Sigmoid colon (tissue), 7 donors: ENCODE data around the gene SCUBE1. TPM values are rescaled to one million over a fixed set of nuclear protein-coding genes. Genes with fewer than 3 reads are reported as not detected.

Source experiments
- DNase-seq: peaks from one replicate; pipeline ENCODE4 v3.0.0-alpha.2; 2019
- H3K27ac ChIP-seq, 4 donors: fragments of 200-600 bp; sonication (generic); one replicate each; pipeline ENCODE4 v1.5.1; 2016 to 2019; ENCODE audit warnings: mild to moderate bottlenecking in 1 of 4
- H3K27me3 ChIP-seq, 3 donors: fragments of 200-600 bp; sonication (generic); one replicate each; pipeline ENCODE4 v1.5.1; 2019; ENCODE audit warnings: mild to moderate bottlenecking in 1 of 3
- H3K36me3 ChIP-seq, 4 donors: fragments of 200-600 bp; sonication (generic); one replicate each; pipeline ENCODE4 v1.5.1; 2016 to 2019
- H3K4me1 ChIP-seq, 4 donors: fragments of 200-600 bp; sonication (generic); one replicate each; pipeline ENCODE4 v1.5.1; 2017 to 2019
- H3K4me3 ChIP-seq, 4 donors: fragments of 200-600 bp; sonication (generic); one replicate each; pipeline ENCODE4 v1.5.1; 2017 to 2019; ENCODE audit warnings: mild to moderate bottlenecking in 2 of 4, moderate library complexity in 1 of 4
- H3K9me3 ChIP-seq, 4 donors: fragments of 200-600 bp in 3 of 4; sonication (generic) in 3 of 4; one replicate each; pipeline versions ENCODE4 v1.5.1 to v1.6.1; 2013 to 2019
- EP300 ChIP-seq, 4 donors: sonication (generic); formaldehyde crosslinking; IDR thresholded peaks; one replicate each; pipeline ENCODE4 v1.6.1; 2017; ENCODE audit warnings: antibody characterized with exemption in 4 of 4
- POLR2A ChIP-seq, 2 donors: fragments of 450-650 bp; IDR thresholded peaks; one replicate each; pipeline ENCODE4 v1.6.1; 2016; ENCODE audit warnings: antibody characterized with exemption in 2 of 2, mild to moderate bottlenecking in 2 of 2, moderate library complexity in 2 of 2
- POLR2AphosphoS5 ChIP-seq, 4 donors: sonication (generic); formaldehyde crosslinking; IDR thresholded peaks; one replicate each; pipeline ENCODE4 v1.6.1; 2017; ENCODE audit warnings: antibody characterized with exemption in 4 of 4
- WGBS, 2 donors: extraction: QIAGEN DNeasy Blood & Tissue Kit; methylation state at CpG; one replicate each; pipeline ENCODE4 v1.1.7; 2013; 5-methylcytosine and 5-hydroxymethylcytosine counted together
- intact Hi-C: fragments of 100-400 bp; cut with DNase I; formaldehyde crosslinking; loops from one replicate; pipeline ENCODE4 v1.15.1; 2023
- polyA plus RNA-seq, 3 donors: library from polyadenylated mRNA; stranded (reverse); fragments of 200-250 nt; gene quantifications; one replicate each; pipeline ENCODE4 v1.2.3, GENCODE V29; 2013
- total RNA-seq, 4 donors: library from RNA; depleted of rRNA; stranded (reverse); fragments of >200 nt; gene quantifications; one replicate each; pipeline ENCODE4 v1.1.0, GENCODE V29; 2016
- TF ChIP-seq, protein P1 (sequence below), 4 experiments: fragments of 450-650 bp in 3 of 4; fragments of 200-600 bp in 1 of 4; IDR thresholded peaks; one replicate each; pipeline ENCODE4 v1.5.1; 2016 to 2019; ENCODE audit warnings: antibody characterized with exemption in 4 of 4, mild to moderate bottlenecking in 3 of 4, moderate library complexity in 2 of 4
- donor health status: healthy with polysubstance abuse.
- donor health status: Bipolar disorder and iron deficiency.
- donor health status: healthy.

SCUBE1 gene
- total and polyA plus RNA-seq, 7 donors: 0.23 to 1.1 (median 0.55) TPM

DNA sequence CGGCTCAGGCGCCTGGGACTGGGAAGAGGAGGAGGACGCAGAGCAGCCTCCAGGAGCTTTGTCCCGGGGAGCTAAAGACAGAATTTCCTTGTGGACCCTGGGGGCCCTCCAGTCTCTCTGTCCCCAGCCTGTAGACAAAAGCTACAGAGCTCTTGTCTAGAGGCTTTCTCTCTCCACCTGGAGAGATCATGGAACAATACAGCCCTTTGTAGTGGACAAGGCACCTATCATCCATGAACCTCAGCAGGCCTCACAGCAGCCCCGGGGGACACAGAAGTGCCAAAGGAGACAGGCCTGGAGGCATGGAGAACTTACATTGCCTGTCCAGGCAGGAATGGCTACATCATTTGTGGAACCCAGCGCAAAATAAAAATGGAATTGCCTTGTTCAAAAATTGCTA lies 100.5 kb downstream of the SCUBE1 start:
- Histone ChIP-seq H3K4me1 (peaks cover 0 to 10% (median 5%) of the 10 kb centered on the region in 4 donors), H3K27me3 (peaks cover 0 to 26% (median 3%) of the 10 kb centered on the region in 3 donors), H3K4me3 (no peak overlapping the region), H3K36me3 (no peaks in the 10 kb centered on the region), H3K27ac (no peak overlapping the region), H3K9me3 (no peaks in the 10 kb centered on the region)
- no peak for DNase-seq
- WGBS, 2 donors: 93 to 96% methylated on average over 6 of the region's 6 CpGs
- TF ChIP-seq POLR2AphosphoS5 (IDR thresholded peaks at IDR 0.05): no peak
- TF ChIP-seq, protein P1, sequence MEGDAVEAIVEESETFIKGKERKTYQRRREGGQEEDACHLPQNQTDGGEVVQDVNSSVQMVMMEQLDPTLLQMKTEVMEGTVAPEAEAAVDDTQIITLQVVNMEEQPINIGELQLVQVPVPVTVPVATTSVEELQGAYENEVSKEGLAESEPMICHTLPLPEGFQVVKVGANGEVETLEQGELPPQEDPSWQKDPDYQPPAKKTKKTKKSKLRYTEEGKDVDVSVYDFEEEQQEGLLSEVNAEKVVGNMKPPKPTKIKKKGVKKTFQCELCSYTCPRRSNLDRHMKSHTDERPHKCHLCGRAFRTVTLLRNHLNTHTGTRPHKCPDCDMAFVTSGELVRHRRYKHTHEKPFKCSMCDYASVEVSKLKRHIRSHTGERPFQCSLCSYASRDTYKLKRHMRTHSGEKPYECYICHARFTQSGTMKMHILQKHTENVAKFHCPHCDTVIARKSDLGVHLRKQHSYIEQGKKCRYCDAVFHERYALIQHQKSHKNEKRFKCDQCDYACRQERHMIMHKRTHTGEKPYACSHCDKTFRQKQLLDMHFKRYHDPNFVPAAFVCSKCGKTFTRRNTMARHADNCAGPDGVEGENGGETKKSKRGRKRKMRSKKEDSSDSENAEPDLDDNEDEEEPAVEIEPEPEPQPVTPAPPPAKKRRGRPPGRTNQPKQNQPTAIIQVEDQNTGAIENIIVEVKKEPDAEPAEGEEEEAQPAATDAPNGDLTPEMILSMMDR (IDR thresholded peaks at IDR 0.05): no peak
- no peak for TF ChIP-seq EP300 (IDR thresholded peaks at IDR 0.05)
- TF ChIP-seq POLR2A (IDR thresholded peaks at IDR 0.05): no peak
- intact Hi-C loops: no loop called here

DNA sequence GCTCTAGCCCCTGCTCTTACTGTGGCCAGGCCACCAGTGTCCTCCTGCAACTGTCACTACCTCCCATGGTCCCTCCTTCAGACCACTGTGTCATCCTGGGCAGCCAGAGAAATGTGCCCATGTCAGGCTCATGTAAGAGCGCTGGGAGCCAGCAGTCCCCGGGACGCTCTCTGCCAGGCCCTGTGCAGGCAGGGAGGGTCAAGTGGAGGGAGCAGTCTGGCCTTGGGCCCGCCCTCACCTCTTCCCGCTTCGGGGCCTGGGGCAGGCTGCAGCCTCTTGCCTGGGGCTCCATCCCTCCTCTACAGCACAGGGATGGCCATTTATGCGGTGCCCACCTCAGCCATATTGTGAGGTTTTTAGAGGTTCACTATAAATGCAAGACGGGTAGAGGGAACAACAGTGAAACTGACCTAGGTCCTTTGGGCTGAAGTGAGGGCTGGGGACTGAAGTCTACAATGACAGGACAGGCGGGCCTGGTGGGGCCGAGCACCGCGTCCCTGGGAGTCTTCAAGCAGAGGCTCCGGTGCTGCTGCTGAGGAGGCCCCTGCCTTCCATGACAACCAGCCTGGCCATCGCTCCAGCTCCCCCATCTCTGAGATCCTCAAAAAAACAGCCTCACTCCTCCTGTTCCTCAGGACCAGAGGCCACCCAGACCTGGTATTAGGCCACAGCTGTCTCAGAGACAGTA lies 101.3 kb downstream of the SCUBE1 start:
- TF ChIP-seq POLR2A (IDR thresholded peaks at IDR 0.05): no peak
- no peak for TF ChIP-seq EP300 (IDR thresholded peaks at IDR 0.05)
- TF ChIP-seq, protein P1 (IDR thresholded peaks at IDR 0.05): no peak
- TF ChIP-seq POLR2AphosphoS5 (IDR thresholded peaks at IDR 0.05): no peak
- intact Hi-C loops: no loop called here

DNA sequence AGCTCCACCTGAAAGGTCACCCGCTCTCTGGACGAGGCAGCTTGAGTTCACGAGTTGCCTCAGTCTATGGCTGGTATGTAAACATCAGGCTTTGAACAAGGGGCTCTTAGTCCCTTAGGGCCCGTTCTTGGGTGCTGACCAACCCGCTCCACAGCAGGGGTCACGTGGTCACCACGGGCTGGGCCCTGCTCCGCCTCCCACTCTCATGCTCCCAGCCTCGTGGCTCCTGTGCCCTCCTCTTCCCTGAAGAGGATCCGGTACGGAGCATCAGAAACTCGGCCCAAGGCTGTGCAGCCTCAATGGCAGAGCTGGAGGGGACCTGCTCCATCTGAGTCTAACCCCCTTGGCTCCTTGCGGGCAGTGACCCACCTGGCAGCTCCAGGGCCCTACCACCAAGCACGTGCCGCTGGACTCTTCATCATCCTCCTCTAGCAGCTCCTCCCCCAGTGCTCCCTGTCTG lies 102.0 kb downstream of the SCUBE1 start:
- TF ChIP-seq, protein P1 (IDR thresholded peaks at IDR 0.05): no peak
- TF ChIP-seq EP300 (IDR thresholded peaks at IDR 0.05): no peak
- TF ChIP-seq POLR2A (IDR thresholded peaks at IDR 0.05): no peak
- TF ChIP-seq POLR2AphosphoS5 (IDR thresholded peaks at IDR 0.05): no peak
- Histone ChIP-seq H3K27ac (no peak overlapping the region), H3K4me3 (no peak overlapping the region), H3K9me3 (no peaks in the 10 kb centered on the region), H3K4me1 (peaks cover 0 to 10% (median 5%) of the 10 kb centered on the region in 4 donors), H3K36me3 (no peaks in the 10 kb centered on the region), H3K27me3 (peaks cover 0 to 26% (median 3%) of the 10 kb centered on the region in 3 donors)
- intact Hi-C loops: no loop called here
- 60 to 84% methylated on average over 15 of the region's 15 CpGs for WGBS, 2 donors
- DNase-seq: no peak

More for the DNA sequence above, 101.3 kb downstream of the SCUBE1 start:
- Histone ChIP-seq H3K27ac (no peak overlapping the region), H3K27me3 (peaks cover 0 to 26% (median 3%) of the 10 kb centered on the region in 3 donors), H3K4me3 (no peak overlapping the region), H3K36me3 (no peaks in the 10 kb centered on the region), H3K9me3 (no peaks in the 10 kb centered on the region), H3K4me1 (peaks cover 0 to 10% (median 5%) of the 10 kb centered on the region in 4 donors)
- DNase-seq: no peak
- WGBS, 2 donors: 88 to 92% methylated on average over 14 of the region's 14 CpGs

- TF ChIP-seq POLR2AphosphoS5 (IDR thresholded peaks at IDR 0.05): no peak
- no peak overlapping the region for H3K27ac ChIP-seq
- peaks cover 0 to 10% (median 5%) of the 10 kb centered on the region in 4 donors for H3K4me1 ChIP-seq
- no peak overlapping the region for H3K4me3 ChIP-seq
- peaks cover 0 to 26% (median 3%) of the 10 kb centered on the region in 3 donors for H3K27me3 ChIP-seq
- no peaks in the 10 kb centered on the region for H3K36me3 ChIP-seq
- DNase-seq: no peak
- 66 to 79% methylated on average over 7 of the region's 7 CpGs for WGBS, 2 donors
- H3K9me3 ChIP-seq: no peaks in the 10 kb centered on the region
- intact Hi-C loops: no loop called here
These were observed 102.6 kb downstream of the SCUBE1 start for GRCh38 chr22:43240614-43241013.

GRCh38 chr22:43239956-43240355 lies 103.2 kb downstream of the SCUBE1 start:
- peaks cover 0 to 26% (median 3%) of the 10 kb centered on the region in 3 donors for H3K27me3 ChIP-seq
- DNase-seq: no peak
- intact Hi-C loops: no loop called here
- no peak overlapping the region for H3K27ac ChIP-seq
- 75 to 81% methylated on average over 9 of the region's 9 CpGs for WGBS, 2 donors
- TF ChIP-seq, protein P1 (IDR thresholded peaks at IDR 0.05): no peak
- TF ChIP-seq POLR2AphosphoS5 (IDR thresholded peaks at IDR 0.05) (no peak), EP300 (IDR thresholded peaks at IDR 0.05) (no peak), POLR2A (IDR thresholded peaks at IDR 0.05) (no peak)
- no peaks in the 10 kb centered on the region for H3K9me3 ChIP-seq
- H3K4me1 ChIP-seq: peaks cover 0 to 10% (median 5%) of the 10 kb centered on the region in 4 donors
- no peaks in the 10 kb centered on the region for H3K36me3 ChIP-seq
- H3K4me3 ChIP-seq: no peak overlapping the region
